IPS DF 6.9 (cell line): ENCODE measurements around the gene PALB2.
A peak's percentile ranks its signal among the peaks of the same experiment; 100 is the strongest.
"Not testable (repeated sequence)": the region's sequence is repeated elsewhere in the genome, so short reads cannot be mapped to it uniquely, and the experiment has no call there.

ENCODE experiments used
- DNase-seq: peaks from one replicate; pipeline ENCODE4 v3.0.0-alpha.2; 2013; ENCODE audit warnings: low read depth, low spot score
- H3K27ac ChIP-seq: one replicate; pipeline ENCODE4 v1.5.1; 2013; ENCODE audit warnings: low read length, control low read depth
- H3K27me3 ChIP-seq: 2 replicates; pipeline ENCODE4 v1.6.1; 2013; ENCODE audit warnings: mild to moderate bottlenecking, low read length; ENCODE audit not compliant: control insufficient read depth, insufficient read depth
- H3K36me3 ChIP-seq: 2 replicates; pipeline ENCODE4 v1.6.1; 2013; ENCODE audit warnings: low read length; ENCODE audit not compliant: control insufficient read depth, insufficient read depth
- H3K4me1 ChIP-seq: 2 replicates; pipeline ENCODE4 v1.6.1; 2013; ENCODE audit warnings: low read length; ENCODE audit not compliant: control insufficient read depth, insufficient read depth
- H3K4me3 ChIP-seq: 2 replicates; pipeline ENCODE4 v1.5.1; 2013; ENCODE audit warnings: mild to moderate bottlenecking, low read length
- H3K9me3 ChIP-seq: 2 replicates; pipeline ENCODE4 v1.6.1; 2013; ENCODE audit warnings: low read length, inconsistent platforms; ENCODE audit not compliant: control insufficient read depth, insufficient read depth
- WGBS: extraction: QIAGEN DNeasy Blood & Tissue Kit; methylation state at CpG from one replicate; pipeline ENCODE4 v1.1.7; 2013; ENCODE audit warnings: mixed read lengths, missing lambda C conversion rate; ENCODE audit not compliant: insufficient read length, insufficient coverage; 5-methylcytosine and 5-hydroxymethylcytosine counted together

PALB2 gene

DNA sequence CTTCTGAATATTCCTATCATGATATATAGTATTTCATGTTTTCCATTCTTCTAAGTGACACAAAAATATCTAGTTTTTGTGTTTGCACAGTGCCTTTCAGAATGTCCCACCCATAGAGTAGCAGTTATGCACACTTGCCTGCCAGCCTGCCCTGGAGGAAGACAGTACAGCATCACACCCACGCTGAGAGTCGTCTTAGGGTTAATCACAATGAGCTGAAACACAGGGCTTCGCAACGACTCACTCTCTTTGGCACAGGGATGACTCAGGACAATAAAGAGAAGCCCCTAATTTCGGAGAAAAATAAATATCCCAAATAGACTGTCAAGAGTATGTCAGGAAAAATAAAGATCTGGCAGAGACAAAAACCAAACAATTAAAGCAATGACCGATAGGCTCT is 33.4 kb downstream of the PALB2 start:
- no peak for DNase-seq
- no CpG with 5 or more reads among the region's 6 CpGs for WGBS
- Histone ChIP-seq H3K27me3 (no peaks in the 10 kb centered on the region), H3K36me3 (peaks cover 5% of the 10 kb centered on the region; the same call in 1 of the 2 replicates), H3K9me3 (no peaks in the 10 kb centered on the region), H3K4me3 (no peak overlapping the region), H3K27ac (no peak overlapping the region), H3K4me1 (no peaks in the 10 kb centered on the region)

- Histone ChIP-seq H3K27ac (no peak overlapping the region), H3K4me3 (no peak overlapping the region)
- peak; percentile 9 for DNase-seq
Measured at GRCh38 chr16:23597003-23597756, 43.9 kb downstream of the PALB2 start.

DNA sequence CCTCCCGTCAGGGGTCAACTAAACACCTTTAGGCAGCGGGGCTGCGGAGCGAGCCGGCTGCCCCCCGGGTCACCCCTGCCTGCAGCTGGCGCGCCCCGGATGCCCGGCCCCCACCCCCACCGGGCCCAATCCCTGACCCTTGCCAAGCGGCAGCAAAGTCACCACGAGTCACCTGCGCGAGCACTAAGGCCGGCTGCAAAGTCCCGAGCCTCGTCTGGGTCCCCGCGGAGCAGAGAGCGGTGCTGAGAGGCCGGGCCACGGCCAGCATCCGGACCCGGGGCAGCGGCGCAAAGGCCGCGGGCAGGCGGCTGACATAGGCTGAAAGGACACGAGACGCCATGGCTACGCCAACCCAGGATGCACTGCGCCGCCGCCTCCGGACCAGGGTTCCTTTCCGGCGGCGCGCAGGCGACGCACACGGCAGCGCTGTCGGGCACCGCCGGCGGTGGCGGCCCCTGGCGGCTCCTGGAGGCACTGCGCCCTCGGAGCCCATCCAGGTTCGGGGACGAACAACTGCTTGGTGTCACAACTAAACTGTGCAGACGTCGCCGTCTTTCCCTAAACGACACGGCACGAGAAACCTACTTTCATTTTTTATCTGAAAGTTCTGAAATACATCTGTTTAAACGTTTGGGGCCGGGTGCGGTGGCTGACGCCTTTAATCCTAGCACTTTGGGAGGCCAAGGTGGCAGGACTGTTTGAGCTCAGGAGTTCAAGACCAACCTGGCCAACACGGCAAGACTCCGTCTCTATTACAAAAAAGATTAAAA is 45.0 kb downstream of the PALB2 start, which contains the start of gene NDUFAB1:
Gene NDUFAB1, minus strand, starts transcription at position 366 of the 770 bp plus-strand sequence. Its CDS starts 26 bp downstream, at position 340.
- no peak within 1 kb of the TSS for H3K27ac ChIP-seq
- H3K27me3 ChIP-seq: no peaks in the 10 kb centered on the region
- peak within 1 kb of the TSS; percentile 74 for H3K4me3 ChIP-seq
- no peaks in the 10 kb centered on the region for H3K4me1 ChIP-seq
- H3K9me3 ChIP-seq: no peaks in the 10 kb centered on the region
- H3K36me3 ChIP-seq: no peaks in the 10 kb centered on the region
- peak; percentile 76 for DNase-seq
- no CpG with 5 or more reads among the region's 67 CpGs for WGBS

More at GRCh38 chr16:23597003-23597756, 43.9 kb downstream of the PALB2 start:
- Histone ChIP-seq H3K9me3 (no peaks in the 10 kb centered on the region), H3K27me3 (no peaks in the 10 kb centered on the region), H3K4me1 (no peaks in the 10 kb centered on the region), H3K36me3 (no peaks in the 10 kb centered on the region)
- WGBS: no CpG with 5 or more reads among the region's 11 CpGs

DNA sequence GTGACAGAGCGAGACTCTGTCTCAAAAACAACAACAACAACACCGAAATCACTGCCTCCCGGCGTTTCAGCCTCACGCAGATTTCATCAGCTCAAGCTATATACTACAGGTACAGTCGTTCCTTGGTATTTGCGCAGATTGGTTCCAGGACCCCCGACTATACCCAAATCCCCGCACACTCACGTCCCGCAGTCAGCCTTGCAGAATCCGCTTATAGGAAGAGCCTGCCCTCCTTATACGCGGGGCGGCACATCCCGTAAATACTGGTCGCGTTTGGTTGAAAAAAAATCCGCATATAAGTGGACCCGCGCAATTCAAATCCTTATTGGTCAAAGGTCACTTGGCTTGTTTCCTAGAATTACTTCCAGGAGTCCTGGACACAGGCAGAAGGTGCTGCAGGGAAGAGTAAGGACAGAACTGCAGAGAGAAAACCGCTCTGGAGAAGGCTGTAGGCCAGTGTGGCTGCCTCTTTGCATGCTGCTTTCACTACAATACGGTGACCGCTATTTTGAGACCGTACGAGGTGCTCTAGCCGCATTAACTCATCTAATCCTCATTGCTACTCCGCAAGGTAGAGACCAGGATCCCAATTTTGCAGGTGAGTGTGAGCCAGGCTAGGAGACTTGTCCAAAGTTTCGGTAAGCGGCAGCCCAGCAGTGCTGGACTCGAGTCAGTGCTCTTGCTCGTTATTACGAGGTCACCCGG is 45.7 kb downstream of the PALB2 start:
- H3K27ac ChIP-seq: no peak overlapping the region
- peak overlapping the region; percentile 74 for H3K4me3 ChIP-seq
- H3K36me3 ChIP-seq: peaks cover under 1% of the 10 kb centered on the region; the same call in 1 of the 2 replicates
- no peak for DNase-seq
- no peaks in the 10 kb centered on the region for H3K9me3 ChIP-seq
- no peaks in the 10 kb centered on the region for H3K4me1 ChIP-seq
- no CpG with 5 or more reads among the region's 34 CpGs for WGBS
- H3K27me3 ChIP-seq: no peaks in the 10 kb centered on the region

GRCh38 chr16:23594186-23594585 is 46.9 kb downstream of the PALB2 start:
- Histone ChIP-seq H3K4me1 (no peaks in the 10 kb centered on the region), H3K4me3 (no peak overlapping the region), H3K27me3 (no peaks in the 10 kb centered on the region), H3K36me3 (peaks cover 6% of the 10 kb centered on the region), H3K9me3 (no peaks in the 10 kb centered on the region), H3K27ac (no peak overlapping the region)
- no peak for DNase-seq
- whole genome bisulfite sequencing: no CpG with 5 or more reads among the region's 12 CpGs

DNA sequence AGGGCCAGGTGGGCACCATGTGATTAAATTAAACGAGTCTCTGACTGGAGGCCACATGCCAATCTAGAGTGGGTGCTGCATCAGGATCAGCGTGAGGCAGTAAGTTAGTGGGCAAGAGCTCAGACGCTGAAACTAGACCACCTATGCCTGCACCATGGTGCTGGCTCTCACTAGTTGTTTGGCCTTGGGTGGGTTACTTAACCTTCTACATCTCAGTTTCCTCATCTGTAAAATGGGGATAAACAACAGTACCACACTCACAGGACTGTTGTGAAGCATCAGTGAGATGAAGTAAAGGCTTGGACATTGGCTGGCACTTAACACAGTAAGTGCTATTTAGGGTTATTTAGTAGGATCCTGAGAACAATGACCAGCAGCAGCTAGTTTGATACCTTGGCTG is 50.9 kb downstream of the PALB2 start:
- DNase-seq: no peak
- no peaks in the 10 kb centered on the region for H3K4me1 ChIP-seq
- H3K36me3 ChIP-seq: peaks cover 13% of the 10 kb centered on the region
- no peaks in the 10 kb centered on the region for H3K9me3 ChIP-seq
- H3K27ac ChIP-seq: no peak overlapping the region
- no peak overlapping the region for H3K4me3 ChIP-seq
- H3K27me3 ChIP-seq: no peaks in the 10 kb centered on the region
- WGBS: no CpG with 5 or more reads among the region's 3 CpGs

GRCh38 chr16:23587726-23588125 is 53.4 kb downstream of the PALB2 start:
- Histone ChIP-seq H3K27me3 (no peaks in the 10 kb centered on the region), H3K36me3 (peaks cover 17% of the 10 kb centered on the region), H3K4me3 (no peak overlapping the region), H3K9me3 (no peaks in the 10 kb centered on the region), H3K4me1 (no peaks in the 10 kb centered on the region), H3K27ac (no peak overlapping the region)
- no CpG with 5 or more reads among the region's 5 CpGs for WGBS
- no peak for DNase-seq

DNA sequence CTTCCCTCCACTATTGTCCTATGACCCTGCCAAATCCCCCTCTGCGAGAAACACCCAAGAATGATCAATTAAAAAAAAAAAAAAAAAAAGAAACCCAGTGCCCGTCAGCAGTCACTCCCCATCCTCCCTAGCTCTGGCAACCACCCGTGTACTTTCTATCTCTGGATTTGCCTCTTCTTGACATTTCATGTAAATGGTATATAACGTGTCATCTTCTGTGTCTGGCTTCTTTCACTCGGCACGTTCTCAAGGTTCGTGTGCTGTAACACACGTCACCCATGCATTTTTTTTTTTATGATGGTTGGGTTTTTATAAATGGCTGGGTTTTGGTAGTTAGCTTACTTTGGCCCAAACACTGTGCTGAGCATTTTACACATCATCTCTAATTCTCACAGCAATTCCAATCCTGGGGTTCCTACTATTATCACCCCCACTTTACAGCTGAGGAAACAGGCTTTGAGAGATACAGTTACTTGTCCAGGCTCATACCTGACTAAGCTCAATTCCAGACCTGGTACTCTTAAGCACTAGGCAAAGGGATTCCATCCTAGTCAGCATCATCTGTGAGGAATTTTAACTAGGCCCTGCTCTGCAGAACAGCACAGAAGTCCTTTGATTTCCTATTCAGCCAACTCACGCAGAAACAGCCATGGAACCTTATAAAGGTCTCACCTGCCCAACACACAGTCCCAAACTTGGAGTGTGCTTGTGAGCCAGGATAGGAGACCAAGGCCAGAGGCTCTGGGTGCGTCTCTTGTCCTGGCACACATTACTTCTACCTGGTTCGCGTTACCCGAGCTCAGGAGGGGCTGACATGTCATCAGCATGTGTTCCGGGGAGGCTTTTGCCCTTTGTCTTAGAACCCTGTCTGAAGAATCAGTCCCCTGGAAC is 56.7 kb downstream of the PALB2 start:
- H3K4me1 ChIP-seq: no peaks in the 10 kb centered on the region
- no peak for DNase-seq
- WGBS: no CpG with 5 or more reads among the region's 14 CpGs
- no peak overlapping the region for H3K4me3 ChIP-seq
- H3K27me3 ChIP-seq: no peaks in the 10 kb centered on the region
- peaks cover 20% of the 10 kb centered on the region; the same call in 1 of the 2 replicates for H3K36me3 ChIP-seq
- no peaks in the 10 kb centered on the region for H3K9me3 ChIP-seq
- H3K27ac ChIP-seq: no peak overlapping the region

- WGBS: no CpG with 5 or more reads among the region's 30 CpGs
- not testable (repeated sequence) for H3K4me3 ChIP-seq, H3K27me3 ChIP-seq, H3K4me1 ChIP-seq, H3K27ac ChIP-seq, DNase-seq, H3K9me3 ChIP-seq
- peaks cover 15% of the 10 kb centered on the region for H3K36me3 ChIP-seq
Measured at GRCh38 chr16:23583271-23583670, 57.8 kb downstream of the PALB2 start.
